Nephron progenitor cell (in vitro differentiated cells): ENCODE data around the gene ATP1B3.

Source experiments
- DNase-seq: peaks from one replicate; pipeline ENCODE4 v3.0.0; 2021
- H3K27ac Mint-ChIP-seq: 2 replicates; pipeline ENCODE4 v1.8.0; 2021; ENCODE audit warnings: mild to moderate bottlenecking, moderate library complexity, mixed read lengths
- H3K27me3 Mint-ChIP-seq: 2 replicates; pipeline ENCODE4 v1.8.0; 2021; ENCODE audit warnings: mild to moderate bottlenecking, low read depth, mixed read lengths; ENCODE audit not compliant: poor library complexity
- H3K36me3 Mint-ChIP-seq: 2 replicates; pipeline ENCODE4 v1.8.0; 2021; ENCODE audit warnings: low read depth, mixed read lengths
- H3K4me1 Mint-ChIP-seq: 2 replicates; pipeline ENCODE4 v1.8.0; 2021; ENCODE audit warnings: mixed read lengths
- H3K4me3 Mint-ChIP-seq: 2 replicates; pipeline ENCODE4 v1.8.0; 2021; ENCODE audit warnings: mild to moderate bottlenecking, moderate library complexity, mixed read lengths
- H3K9me3 Mint-ChIP-seq: 2 replicates; pipeline ENCODE4 v1.8.0; 2021; ENCODE audit warnings: mild to moderate bottlenecking, moderate library complexity, mixed read lengths
- TF ChIP-seq, protein P1 (sequence below): fragments of 200-600 bp; sonication (generic); IDR thresholded peaks from 2 replicates; pipeline ENCODE4 v1.5.0; 2021; ENCODE audit warnings: antibody characterized with exemption

The ATP1B3 gene

DNA sequence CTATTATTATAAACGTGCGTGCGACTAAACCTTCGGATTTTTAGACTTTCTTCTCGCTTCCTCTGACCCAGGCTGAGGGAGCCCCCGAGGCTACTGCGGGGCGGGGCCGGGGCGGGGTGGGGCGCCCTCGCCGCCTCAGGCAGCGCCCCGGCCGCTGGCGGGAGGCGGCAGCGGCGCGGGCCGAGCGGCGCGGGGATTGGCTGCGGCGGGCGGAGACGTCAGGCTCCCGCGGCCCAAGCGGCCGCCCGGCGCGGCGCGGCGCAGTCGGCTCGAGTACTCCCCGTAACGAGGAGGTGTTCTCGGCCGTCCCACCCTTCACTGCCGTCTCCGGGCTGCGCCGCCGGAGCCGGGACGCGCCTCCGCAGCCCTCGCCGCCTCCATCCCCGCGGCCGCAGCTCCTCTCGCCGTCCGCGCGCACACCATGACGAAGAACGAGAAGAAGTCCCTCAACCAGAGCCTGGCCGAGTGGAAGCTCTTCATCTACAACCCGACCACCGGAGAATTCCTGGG lies at the start of gene ATP1B3:
Gene ATP1B3, plus strand, starts transcription at position 263 of the 510 bp plus-strand sequence. Its CDS starts 159 bp downstream, at position 422.
- H3K9me3 Mint-ChIP-seq = no peaks in the 10 kb centered on the region
- peak within 1 kb of the TSS; percentile 93 for H3K4me3 Mint-ChIP-seq
- TF ChIP-seq, protein P1, sequence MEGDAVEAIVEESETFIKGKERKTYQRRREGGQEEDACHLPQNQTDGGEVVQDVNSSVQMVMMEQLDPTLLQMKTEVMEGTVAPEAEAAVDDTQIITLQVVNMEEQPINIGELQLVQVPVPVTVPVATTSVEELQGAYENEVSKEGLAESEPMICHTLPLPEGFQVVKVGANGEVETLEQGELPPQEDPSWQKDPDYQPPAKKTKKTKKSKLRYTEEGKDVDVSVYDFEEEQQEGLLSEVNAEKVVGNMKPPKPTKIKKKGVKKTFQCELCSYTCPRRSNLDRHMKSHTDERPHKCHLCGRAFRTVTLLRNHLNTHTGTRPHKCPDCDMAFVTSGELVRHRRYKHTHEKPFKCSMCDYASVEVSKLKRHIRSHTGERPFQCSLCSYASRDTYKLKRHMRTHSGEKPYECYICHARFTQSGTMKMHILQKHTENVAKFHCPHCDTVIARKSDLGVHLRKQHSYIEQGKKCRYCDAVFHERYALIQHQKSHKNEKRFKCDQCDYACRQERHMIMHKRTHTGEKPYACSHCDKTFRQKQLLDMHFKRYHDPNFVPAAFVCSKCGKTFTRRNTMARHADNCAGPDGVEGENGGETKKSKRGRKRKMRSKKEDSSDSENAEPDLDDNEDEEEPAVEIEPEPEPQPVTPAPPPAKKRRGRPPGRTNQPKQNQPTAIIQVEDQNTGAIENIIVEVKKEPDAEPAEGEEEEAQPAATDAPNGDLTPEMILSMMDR = no peak
- peak; percentile 85 for DNase-seq
- no peaks in the 10 kb centered on the region for H3K36me3 Mint-ChIP-seq
- H3K4me1 Mint-ChIP-seq = peaks cover 35% of the 10 kb centered on the region
- H3K27ac Mint-ChIP-seq = peak within 1 kb of the TSS; percentile 96
- peaks cover 11% of the 10 kb centered on the region for H3K27me3 Mint-ChIP-seq

DNA sequence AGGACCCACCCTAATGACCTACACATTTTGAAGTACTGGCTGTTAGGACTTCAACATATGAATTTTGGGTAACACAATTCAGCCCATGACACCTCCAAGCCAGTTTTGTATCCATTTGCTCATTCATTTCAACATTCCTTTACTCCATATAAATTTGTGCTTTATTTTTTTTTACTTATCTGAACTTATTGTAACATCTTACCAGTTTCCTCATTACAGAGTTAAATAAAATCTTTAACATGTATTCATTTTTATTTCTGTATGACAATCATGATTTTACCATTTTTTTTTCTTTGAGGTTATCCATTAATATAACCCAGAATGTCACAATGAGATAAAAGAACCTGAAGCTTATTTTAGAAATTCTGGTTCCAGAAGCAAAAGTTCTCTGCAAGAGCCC lies 48.0 kb upstream of the ATP1B3 start:
- Mint-ChIP-seq H3K36me3 (no peaks in the 10 kb centered on the region), H3K27me3 (peaks cover 9% of the 10 kb centered on the region), H3K4me3 (no peak overlapping the region), H3K9me3 (peaks cover 4% of the 10 kb centered on the region), H3K4me1 (no peaks in the 10 kb centered on the region), H3K27ac (no peak overlapping the region)
- no peak for DNase-seq
- TF ChIP-seq, protein P1 = no peak

DNA sequence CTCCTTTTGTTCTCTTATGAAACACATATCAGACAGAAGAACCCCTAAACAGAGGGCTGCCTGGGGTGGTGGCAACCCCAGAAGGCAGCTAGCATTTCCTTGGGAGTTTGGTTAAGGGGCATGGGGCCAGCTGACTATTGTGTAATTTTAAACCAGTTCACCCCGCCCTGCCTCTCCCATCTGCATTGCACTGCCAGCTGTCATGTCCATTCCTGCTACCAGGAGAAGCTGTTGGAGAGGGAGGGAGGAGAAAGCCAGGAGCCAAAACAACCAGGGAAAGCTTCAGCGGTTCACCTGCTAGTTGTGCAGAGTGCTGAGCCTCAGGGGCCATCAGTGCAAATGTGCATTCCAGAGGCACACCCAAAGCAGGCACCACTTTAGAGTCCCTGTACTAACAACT lies 47.6 kb upstream of the ATP1B3 start:
- Mint-ChIP-seq H3K9me3 (peaks cover 4% of the 10 kb centered on the region), H3K27ac (no peak overlapping the region), H3K36me3 (no peaks in the 10 kb centered on the region), H3K4me1 (no peaks in the 10 kb centered on the region), H3K27me3 (peaks cover 9% of the 10 kb centered on the region), H3K4me3 (no peak overlapping the region)
- TF ChIP-seq, protein P1 = no peak
- peak; percentile 13 for DNase-seq

DNA sequence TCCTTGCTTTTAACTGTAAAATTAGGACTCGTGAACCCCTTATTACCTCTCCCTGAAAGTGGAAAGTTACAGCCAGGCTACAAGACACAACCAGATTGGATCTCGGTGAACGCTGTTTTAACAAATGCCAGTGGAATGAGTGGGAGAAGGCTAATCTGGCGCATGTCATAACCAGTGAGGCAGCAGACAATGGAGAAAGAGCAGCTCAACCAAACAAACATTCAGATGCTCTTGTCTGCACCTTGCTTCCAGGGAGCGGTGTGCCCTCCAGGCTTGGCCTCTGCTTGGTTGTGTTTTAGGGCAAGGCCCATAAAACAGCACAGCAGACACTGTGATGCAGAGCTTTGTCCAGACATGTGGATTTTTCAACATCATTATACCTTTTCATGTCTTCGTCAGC lies 45.9 kb upstream of the ATP1B3 start:
- peaks cover 9% of the 10 kb centered on the region for H3K27me3 Mint-ChIP-seq
- H3K27ac Mint-ChIP-seq = no peak overlapping the region
- H3K36me3 Mint-ChIP-seq = no peaks in the 10 kb centered on the region
- TF ChIP-seq, protein P1 = no peak
- H3K4me3 Mint-ChIP-seq = no peak overlapping the region
- no peak for DNase-seq
- H3K9me3 Mint-ChIP-seq = peaks cover 4% of the 10 kb centered on the region
- no peaks in the 10 kb centered on the region for H3K4me1 Mint-ChIP-seq

DNA sequence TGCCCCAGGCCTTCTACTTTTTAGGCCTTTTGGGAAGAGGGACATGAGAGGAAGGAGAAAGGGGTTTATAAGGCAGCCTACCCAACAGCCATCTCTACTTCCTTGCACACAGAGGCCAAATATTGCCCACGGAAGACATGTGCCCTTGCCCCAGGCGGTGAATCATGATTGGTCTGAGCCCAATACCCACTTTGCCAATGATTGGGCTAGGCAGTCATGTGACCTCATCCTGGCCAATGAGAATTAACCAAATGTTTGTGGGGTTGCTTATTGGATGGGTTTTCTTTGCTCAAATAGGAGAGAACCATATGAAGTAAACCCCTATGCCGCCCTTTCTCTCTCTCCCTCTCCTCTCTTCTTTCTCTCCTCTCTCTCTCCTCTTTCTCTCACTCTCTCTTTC lies 42.2 kb upstream of the ATP1B3 start:
- Mint-ChIP-seq H3K4me1 (no peaks in the 10 kb centered on the region), H3K4me3 (no peak overlapping the region), H3K9me3 (peaks cover 4% of the 10 kb centered on the region), H3K36me3 (no peaks in the 10 kb centered on the region), H3K27ac (no peak overlapping the region), H3K27me3 (peaks cover 9% of the 10 kb centered on the region)
- TF ChIP-seq, protein P1 = no peak
- no peak for DNase-seq

DNA sequence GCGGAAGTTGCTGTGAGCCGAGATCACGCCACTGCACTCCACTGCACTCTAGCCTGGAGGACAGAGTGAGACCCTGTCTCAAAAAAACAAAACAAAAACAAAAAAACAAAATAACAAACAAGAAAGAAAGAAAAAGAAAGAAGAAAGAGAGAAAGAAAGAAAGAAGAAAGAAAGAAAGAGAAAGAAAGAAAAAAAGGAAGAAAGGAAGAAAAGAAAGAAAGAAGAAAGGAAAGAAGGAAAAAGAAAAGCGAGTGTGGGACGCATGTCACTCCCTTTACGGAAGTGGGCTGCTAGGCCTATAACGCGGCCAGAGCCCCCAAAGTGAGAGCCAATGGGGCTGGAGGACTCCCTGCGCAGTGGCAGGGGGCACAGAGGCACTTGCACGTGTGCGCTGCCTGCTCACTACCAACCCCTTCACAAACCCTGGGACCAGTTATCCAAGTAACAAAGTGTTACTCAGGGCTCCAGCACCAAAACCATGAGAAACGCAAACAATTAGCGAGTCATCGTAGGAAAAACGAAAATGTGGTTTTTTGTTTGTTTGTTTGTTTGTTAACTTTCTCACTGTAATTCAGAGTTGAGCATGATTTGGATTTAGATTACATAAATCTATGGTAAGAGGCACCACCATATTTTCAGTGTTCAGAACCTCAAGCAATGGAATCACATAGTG lies 40.8 kb upstream of the ATP1B3 start:
- H3K9me3 Mint-ChIP-seq = peaks cover 4% of the 10 kb centered on the region
- H3K27ac Mint-ChIP-seq = no peak overlapping the region
- peaks cover 9% of the 10 kb centered on the region for H3K27me3 Mint-ChIP-seq
- H3K36me3 Mint-ChIP-seq = no peaks in the 10 kb centered on the region
- DNase-seq = no peak
- H3K4me3 Mint-ChIP-seq = no peak overlapping the region
- TF ChIP-seq, protein P1 = no peak
- no peaks in the 10 kb centered on the region for H3K4me1 Mint-ChIP-seq
